Measurements from ENCODE around the gene YJEFN3.

YJEFN3 gene

GRCh38 chr19:19551853-19552192, 23.1 kb downstream of the YJEFN3 start:
- no peak overlapping the region for H3K4me3 ChIP-seq (ENCODE audit: low read depth, low read length)
- DNase-seq (ENCODE audit: low read depth), result no peak
- TF ChIP-seq CTCF (IDR thresholded peaks at IDR 0.05; ENCODE audit: low read depth, low read length, missing control alignments), result no peak

DNA sequence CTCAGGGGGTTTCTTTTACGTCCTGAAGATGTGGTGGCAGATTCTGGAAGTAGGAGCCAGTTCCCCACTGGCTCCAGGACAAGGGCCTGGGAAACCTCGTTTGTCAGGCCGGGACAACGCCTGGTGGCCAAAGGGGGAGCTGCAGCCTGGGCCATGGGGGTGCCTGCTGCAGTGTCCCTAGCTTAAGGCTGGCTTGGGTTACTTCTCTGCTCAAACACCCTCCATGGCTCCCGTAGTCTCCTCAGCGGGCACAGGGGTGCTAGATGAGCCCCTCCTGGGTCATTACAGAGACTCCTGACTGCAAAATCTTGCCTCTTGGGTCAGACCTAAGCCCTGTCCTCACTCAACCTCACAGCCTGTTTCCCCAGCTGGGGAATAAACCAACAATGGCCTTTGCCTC, 24.1 kb downstream of the YJEFN3 start:
- TF ChIP-seq CTCF (IDR thresholded peaks at IDR 0.05; ENCODE audit: low read depth, low read length, missing control alignments), result peak; percentile 89
- no peak for DNase-seq (ENCODE audit: low read depth)
- no peak overlapping the region for H3K4me3 ChIP-seq (ENCODE audit: low read depth, low read length)

DNA sequence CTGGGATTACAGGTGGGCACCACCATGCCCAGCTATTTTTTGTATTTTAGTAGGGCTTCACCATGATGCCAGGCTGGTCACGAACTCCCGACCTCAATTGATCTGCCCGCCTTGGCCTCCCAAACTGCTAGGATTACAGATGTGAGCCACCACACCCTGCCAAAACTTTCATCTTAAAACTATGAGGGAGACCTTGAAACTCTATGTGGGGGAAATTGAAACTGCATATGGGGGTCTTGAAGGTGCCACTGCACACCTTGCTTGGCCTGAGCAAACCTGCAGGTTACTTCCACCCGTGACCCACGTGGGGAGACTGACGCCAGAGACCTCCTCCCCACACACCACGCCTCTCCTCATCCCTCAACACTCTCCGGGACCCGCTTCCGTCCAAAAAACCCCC, 25.0 kb downstream of the YJEFN3 start:
- no peak overlapping the region for H3K4me3 ChIP-seq (ENCODE audit: low read depth, low read length)
- TF ChIP-seq CTCF (IDR thresholded peaks at IDR 0.05; ENCODE audit: low read depth, low read length, missing control alignments), result no peak
- DNase-seq (ENCODE audit: low read depth), result no peak

DNA sequence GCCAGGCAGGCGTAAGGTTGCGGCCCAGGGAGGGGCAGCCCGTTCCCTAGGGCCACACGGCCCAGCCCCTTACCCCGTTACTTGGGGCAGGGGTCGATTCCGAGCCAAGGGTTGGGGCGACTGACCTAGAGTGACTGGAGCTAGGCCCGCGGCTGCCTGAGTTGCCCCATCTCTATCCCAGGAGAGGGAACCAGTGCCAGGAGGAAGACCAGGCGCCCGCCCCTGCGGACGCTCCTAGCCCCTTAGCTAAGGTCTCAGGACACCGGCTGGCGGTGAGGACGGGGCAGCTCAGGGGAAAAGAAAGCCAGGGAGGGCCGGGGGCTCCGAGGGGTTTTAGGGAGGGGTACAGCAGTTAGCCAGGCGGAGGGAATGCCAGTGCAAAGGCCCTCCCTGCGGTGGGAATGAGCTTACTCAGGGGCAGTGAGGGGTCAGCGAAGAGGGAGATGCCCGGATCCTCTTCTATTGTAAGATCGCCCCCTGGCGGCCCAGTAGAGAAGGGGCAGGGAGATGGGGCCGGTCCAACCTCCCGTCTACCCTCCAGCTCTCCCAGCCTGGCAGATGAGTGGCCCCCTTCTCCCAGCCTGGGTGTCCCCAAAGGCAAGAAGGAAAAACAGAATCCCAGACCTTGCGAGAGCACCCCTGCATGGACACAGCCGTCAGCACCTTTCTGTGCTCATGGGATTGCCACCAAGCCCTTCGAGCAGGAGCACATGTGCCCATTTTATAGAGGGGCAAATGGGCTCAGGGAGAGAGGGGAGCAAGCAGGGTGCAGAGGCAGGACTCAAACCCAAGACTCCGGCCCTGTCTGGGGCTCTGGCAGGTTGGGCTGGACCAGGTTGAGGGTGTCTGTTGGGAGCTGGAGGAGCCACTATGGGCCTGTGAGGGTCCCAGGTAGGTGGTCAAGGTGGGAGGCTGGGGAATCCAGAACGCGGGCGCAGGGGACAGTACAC, 25.6 kb downstream of the YJEFN3 start:
- DNase-seq (ENCODE audit: low read depth), result no peak
- no peak overlapping the region for H3K4me3 ChIP-seq (ENCODE audit: low read depth, low read length)
- TF ChIP-seq CTCF (IDR thresholded peaks at IDR 0.05; ENCODE audit: low read depth, low read length, missing control alignments), result peak; percentile 85

- TF ChIP-seq CTCF (IDR thresholded peaks at IDR 0.05; ENCODE audit: low read depth, low read length, missing control alignments), result no peak
- H3K4me3 ChIP-seq (ENCODE audit: low read depth, low read length), result no peak overlapping the region
- no peak for DNase-seq (ENCODE audit: low read depth)
Observed at GRCh38 chr19:19558055-19558454, 29.3 kb downstream of the YJEFN3 start.

GRCh38 chr19:19558636-19559035, 29.9 kb downstream of the YJEFN3 start:
- H3K4me3 ChIP-seq (ENCODE audit: low read depth, low read length), result no peak overlapping the region
- DNase-seq (ENCODE audit: low read depth), result no peak
- TF ChIP-seq CTCF (IDR thresholded peaks at IDR 0.05; ENCODE audit: low read depth, low read length, missing control alignments), result no peak

DNA sequence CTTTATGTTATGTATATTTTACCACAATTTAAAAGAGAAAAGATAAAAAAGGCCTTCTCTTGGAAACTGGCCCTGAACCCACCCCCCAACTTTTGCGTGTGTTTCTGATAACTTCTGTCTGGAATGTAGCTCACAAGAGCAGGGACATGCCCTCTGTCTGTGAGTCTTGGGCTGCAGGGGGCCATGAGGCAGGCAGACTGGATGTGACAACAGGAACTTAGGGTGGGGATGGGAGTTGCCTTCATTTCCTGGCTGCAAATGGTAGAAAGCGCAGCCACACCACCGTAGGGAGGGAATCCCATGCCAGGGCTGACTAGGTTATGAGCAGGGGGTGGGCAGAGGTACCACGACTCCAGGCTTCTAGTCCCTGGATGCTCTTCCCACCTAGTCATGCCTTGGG, 31.2 kb downstream of the YJEFN3 start:
- no peak for TF ChIP-seq CTCF (IDR thresholded peaks at IDR 0.05; ENCODE audit: low read depth, low read length, missing control alignments)
- no peak for DNase-seq (ENCODE audit: low read depth)
- no peak overlapping the region for H3K4me3 ChIP-seq (ENCODE audit: low read depth, low read length)
